H9 (cell line): ENCODE data around the gene RIPOR1. TPM values are rescaled to one million over a fixed set of nuclear protein-coding genes. Genes with fewer than 3 reads are reported as not detected.

Experiments used
- DNase-seq: peaks from one replicate; pipeline ENCODE4 v3.0.0-alpha.2; 2017
- H2AFZ ChIP-seq: one replicate; pipeline ENCODE4 v1.6.1; 2013; ENCODE audit warnings: mild to moderate bottlenecking, low read length, control low read depth, moderate library complexity
- H2AK5ac ChIP-seq: 2 replicates; pipeline ENCODE4 v1.6.1; 2013; ENCODE audit warnings: low read length, control low read depth, mixed read lengths; ENCODE audit not compliant: insufficient read length
- H2BK120ac ChIP-seq: one replicate; pipeline ENCODE4 v1.6.1; 2013; ENCODE audit warnings: low read depth, mild to moderate bottlenecking, low read length, control low read depth, inconsistent platforms; ENCODE audit not compliant: poor library complexity, severe bottlenecking
- H2BK12ac ChIP-seq: 2 replicates; pipeline ENCODE4 v1.6.1; 2013; ENCODE audit warnings: low read length, control low read depth, mixed read lengths, low read depth; ENCODE audit not compliant: insufficient read length
- H2BK15ac ChIP-seq: 2 replicates; pipeline ENCODE4 v1.6.1; 2013; ENCODE audit warnings: low read depth, low read length, control low read depth
- H2BK20ac ChIP-seq: one replicate; pipeline ENCODE4 v1.6.1; 2013; ENCODE audit warnings: low read depth, mild to moderate bottlenecking, low read length, control low read depth, inconsistent platforms; ENCODE audit not compliant: poor library complexity, severe bottlenecking
- H2BK5ac ChIP-seq: 2 replicates; pipeline ENCODE4 v1.6.1; 2013; ENCODE audit warnings: low read length, control low read depth, mixed read lengths; ENCODE audit not compliant: insufficient read length
- H3K14ac ChIP-seq: 2 replicates; pipeline ENCODE4 v1.6.1; 2013; ENCODE audit warnings: low read length, control low read depth; ENCODE audit not compliant: insufficient read depth
- H3K18ac ChIP-seq: 2 replicates; pipeline ENCODE4 v1.6.1; 2013; ENCODE audit warnings: low read depth, mild to moderate bottlenecking, mixed read lengths, low read length, control low read depth; ENCODE audit not compliant: insufficient read length
- H3K23ac ChIP-seq: 2 replicates; pipeline ENCODE4 v1.6.1; 2013; ENCODE audit warnings: low read length, control low read depth, mixed read lengths, low read depth; ENCODE audit not compliant: insufficient read length
- H3K23me2 ChIP-seq: 2 replicates; pipeline ENCODE4 v1.6.1; 2013; ENCODE audit warnings: low read depth, mild to moderate bottlenecking, mixed read lengths, low read length, control low read depth; ENCODE audit not compliant: insufficient read length, poor library complexity, severe bottlenecking
- H3K27ac ChIP-seq: 2 replicates; pipeline ENCODE4 v1.5.1; 2013; ENCODE audit warnings: low read length, control low read depth, mixed read lengths, low read depth; ENCODE audit not compliant: insufficient read length
- H3K27me3 ChIP-seq: 2 replicates; pipeline ENCODE4 v1.6.1; 2013; ENCODE audit warnings: low read length, control low read depth, inconsistent platforms; ENCODE audit not compliant: insufficient read depth
- H3K4ac ChIP-seq: 2 replicates; pipeline ENCODE4 v1.6.1; 2013; ENCODE audit warnings: low read depth, mild to moderate bottlenecking, control low read depth, inconsistent platforms, low read length, moderate library complexity
- H3K4me1 ChIP-seq: 2 replicates; pipeline ENCODE4 v1.6.1; 2013; ENCODE audit warnings: low read length, control low read depth, inconsistent platforms; ENCODE audit not compliant: insufficient read depth
- H3K4me2 ChIP-seq: 2 replicates; pipeline ENCODE4 v1.6.1; 2013; ENCODE audit warnings: low read length, control low read depth, mixed read lengths; ENCODE audit not compliant: insufficient read length, insufficient read depth
- H3K56ac ChIP-seq: 2 replicates; pipeline ENCODE4 v1.6.1; 2013; ENCODE audit warnings: low read depth, mild to moderate bottlenecking, mixed read lengths, low read length, control low read depth; ENCODE audit not compliant: insufficient read length
- H3K79me1 ChIP-seq: 2 replicates; pipeline ENCODE4 v1.6.1; 2013; ENCODE audit warnings: low read depth, mild to moderate bottlenecking, moderate library complexity, low read length, control low read depth, inconsistent platforms; ENCODE audit not compliant: insufficient read depth, poor library complexity, severe bottlenecking
- H3K79me2 ChIP-seq: 2 replicates; pipeline ENCODE4 v1.6.1; 2013; ENCODE audit warnings: low read length, control low read depth, inconsistent platforms; ENCODE audit not compliant: insufficient read depth
- H3K9ac ChIP-seq: 2 replicates; pipeline ENCODE4 v1.6.1; 2013; ENCODE audit warnings: low read length, control low read depth, mixed read lengths; ENCODE audit not compliant: insufficient read length; ENCODE audit errors: extremely low read depth
- H3K9me3 ChIP-seq: one replicate; pipeline ENCODE4 v1.6.1; 2013; ENCODE audit warnings: low read depth, low read length, inconsistent platforms; ENCODE audit not compliant: control insufficient read depth
- H3T11ph ChIP-seq: one replicate; pipeline ENCODE4 v1.6.1; 2013; ENCODE audit warnings: mild to moderate bottlenecking, low read length, control low read depth, inconsistent platforms
- H4K20me1 ChIP-seq: one replicate; pipeline ENCODE4 v1.6.1; 2013; ENCODE audit not compliant: control insufficient read depth, insufficient read length, insufficient read depth
- H4K5ac ChIP-seq: 2 replicates; pipeline ENCODE4 v1.6.1; 2013; ENCODE audit warnings: low read depth, mild to moderate bottlenecking, mixed read lengths, low read length, control low read depth; ENCODE audit not compliant: insufficient read length
- H4K8ac ChIP-seq: replicated peaks from 2 replicates; pipeline ENCODE4 v1.6.1; 2013; ENCODE audit warnings: low read length, control low read depth, mixed read lengths, low read depth; ENCODE audit not compliant: insufficient read length
- H4K91ac ChIP-seq: 2 replicates; pipeline ENCODE4 v1.6.1; 2013; ENCODE audit warnings: low read depth, mild to moderate bottlenecking, moderate library complexity, mixed read lengths, low read length, control low read depth; ENCODE audit not compliant: insufficient read length
- H3K27ac Mint-ChIP-seq, 3 experiments: 2 replicates in 2 of 3; 3 replicates in 1 of 3; pipeline ENCODE4 v1.8.0; 2020 to 2021; ENCODE audit warnings: mixed read lengths in 3 of 3, mild to moderate bottlenecking in 1 of 3, moderate library complexity in 1 of 3
- H3K27me3 Mint-ChIP-seq: 2 replicates; pipeline ENCODE4 v1.8.0; 2021; ENCODE audit warnings: low read depth, mild to moderate bottlenecking, moderate library complexity, mixed read lengths
- H3K36me3 Mint-ChIP-seq, 3 experiments: 2 replicates in 2 of 3; 3 replicates in 1 of 3; pipeline ENCODE4 v1.8.0; 2020 to 2021; ENCODE audit warnings: low read depth in 3 of 3, mixed read lengths in 3 of 3; ENCODE audit not compliant: insufficient read depth in 1 of 3
- H3K4me1 Mint-ChIP-seq, 2 experiments: 2 replicates each; pipeline ENCODE4 v1.8.0; 2020; ENCODE audit warnings: mixed read lengths in 2 of 2
- H3K4me3 Mint-ChIP-seq, 2 experiments: 2 replicates in 1 of 2; 3 replicates in 1 of 2; pipeline ENCODE4 v1.8.0; 2020 to 2021; ENCODE audit warnings: mild to moderate bottlenecking in 2 of 2, mixed read lengths in 2 of 2, moderate library complexity in 1 of 2
- H3K9me3 Mint-ChIP-seq, 2 experiments: 2 replicates in 1 of 2; 3 replicates in 1 of 2; pipeline ENCODE4 v1.8.0; 2020; ENCODE audit warnings: mild to moderate bottlenecking in 2 of 2, mixed read lengths in 2 of 2, moderate library complexity in 1 of 2
- CTCF ChIP-seq: fragments of 200-600 bp; sonication (generic); conservative IDR thresholded peaks from 3 replicates; pipeline ENCODE4 v1.8.0; 2021; ENCODE audit warnings: antibody characterized with exemption, mild to moderate bottlenecking
- WGBS: extraction: QIAGEN DNeasy Blood & Tissue Kit; methylation state at CpG from one replicate; pipeline ENCODE4 v1.1.7; 2013; ENCODE audit warnings: missing lambda C conversion rate, low lambda C conversion rate, mixed read lengths; ENCODE audit not compliant: insufficient read length; ENCODE audit errors: extremely low coverage; 5-methylcytosine and 5-hydroxymethylcytosine counted together
- total RNA-seq: library from RNA; stranded (reverse); gene quantifications from 2 replicates; pipeline ENCODE4 v1.2.1, GENCODE V29; 2021

The RIPOR1 gene
- total RNA-seq, 1 experiment from 2014 or later = 14.3 TPM

DNA sequence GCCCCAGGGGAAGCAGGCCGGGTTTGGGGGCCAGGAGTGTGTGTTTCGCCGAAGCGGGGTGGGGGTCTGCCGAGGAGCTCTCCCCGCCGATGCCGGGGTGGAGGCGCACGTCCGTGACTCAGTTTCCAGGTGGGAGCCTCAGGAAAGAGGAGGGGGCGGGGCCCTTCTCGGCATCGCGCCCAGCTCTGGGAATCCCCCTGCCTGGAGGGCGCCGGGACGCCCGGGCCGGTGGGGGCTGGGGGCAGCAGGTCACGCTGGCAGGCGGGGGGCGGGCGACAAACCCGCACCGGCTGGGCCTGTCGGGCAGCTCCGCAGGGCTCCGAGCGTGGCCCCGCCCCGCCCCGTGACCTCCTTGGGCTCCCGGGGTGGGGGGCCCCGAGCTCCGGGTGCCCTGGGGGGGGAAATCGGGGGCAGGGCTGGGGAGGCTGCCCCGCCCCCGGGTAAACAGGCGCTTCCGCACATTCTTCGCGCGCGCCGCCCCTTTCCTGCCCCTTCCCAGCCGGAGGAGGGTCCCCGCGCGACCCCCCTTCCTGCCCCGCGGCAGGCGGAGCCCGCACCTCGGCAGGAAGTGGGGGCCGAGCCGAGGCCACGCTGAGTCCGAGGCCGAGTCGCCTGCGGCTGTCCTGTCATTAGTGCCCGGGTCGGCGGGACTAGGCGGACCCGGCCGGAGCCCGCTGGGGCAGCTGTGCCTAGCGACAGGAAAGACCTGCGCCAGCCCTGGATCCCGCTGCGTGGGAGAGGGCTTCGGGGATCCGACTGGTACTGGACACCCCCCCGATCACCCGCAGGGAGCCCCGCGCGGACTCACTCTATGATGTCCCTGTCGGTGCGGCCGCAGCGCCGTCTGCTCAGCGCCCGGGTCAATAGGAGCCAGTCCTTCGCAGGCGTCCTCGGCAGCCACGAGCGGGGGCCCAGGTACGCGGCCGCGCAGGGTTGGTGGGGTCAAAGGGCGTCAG, 9.3 kb downstream of the RIPOR1 start:
- no peak overlapping the region for H3T11ph ChIP-seq
- no peak overlapping the region for H3K4ac ChIP-seq
- H3K14ac ChIP-seq = peak overlapping the region; percentile 42; the same call in 1 of the 2 replicates
- peaks cover 6% of the 10 kb centered on the region for H4K20me1 ChIP-seq
- no peak overlapping the region for H3K9ac ChIP-seq
- no peak overlapping the region for H3K27ac Mint-ChIP-seq
- H3K36me3 Mint-ChIP-seq = peaks cover 0 to 21% (median 2%) of the 10 kb centered on the region in 3 experiments; a peak in 3 of 7 replicates
- H3K56ac ChIP-seq = no peak overlapping the region
- no peaks in the 10 kb centered on the region; a peak in 2 of 5 replicates for H3K9me3 Mint-ChIP-seq
- H2BK20ac ChIP-seq = no peak overlapping the region
- DNase-seq = peak; percentile 50
- H3K23me2 ChIP-seq = peaks cover 10% of the 10 kb centered on the region
- H2BK5ac ChIP-seq = no peak overlapping the region
- no peaks in the 10 kb centered on the region for H3K79me1 ChIP-seq
- no peak for TF ChIP-seq CTCF
- no peak overlapping the region for H2BK120ac ChIP-seq
- H2BK12ac ChIP-seq = no peak overlapping the region
- no peak overlapping the region for H3K27ac ChIP-seq
- H3K4me2 ChIP-seq = peak overlapping the region; percentile 50
- H3K27me3 Mint-ChIP-seq = peaks cover 86% of the 10 kb centered on the region
- H2AK5ac ChIP-seq = no peak overlapping the region
- peaks cover 15 to 24% of the 10 kb centered on the region in 2 experiments for H3K4me1 Mint-ChIP-seq
- H2BK15ac ChIP-seq = no peak overlapping the region
- H3K4me3 Mint-ChIP-seq = peak overlapping the region; percentile 66 to 84
- peaks cover 43% of the 10 kb centered on the region; the same call in 1 of the 2 replicates for H3K27me3 ChIP-seq
- H4K91ac ChIP-seq = no peak overlapping the region
- H3K18ac ChIP-seq = peak overlapping the region; percentile 21
- H3K9me3 ChIP-seq = no peaks in the 10 kb centered on the region
- H4K5ac ChIP-seq = no peak overlapping the region
- H3K23ac ChIP-seq = no peak overlapping the region
- H2AFZ ChIP-seq = no peak overlapping the region
- peaks cover 2% of the 10 kb centered on the region; the same call in 1 of the 2 replicates for H3K4me1 ChIP-seq
- H4K8ac ChIP-seq = no peak overlapping the region
- no CpG with 5 or more reads among the region's 97 CpGs for WGBS
- no peaks in the 10 kb centered on the region for H3K79me2 ChIP-seq
